CD4-positive, alpha-beta T cell treated with Interferon gamma for 1 hour (primary cell): ENCODE data around the gene SMIM5.

Source experiments
- DNase-seq: peaks from one replicate; pipeline ENCODE4 v3.0.0-alpha.2; 2020

Gene SMIM5

GRCh38 chr17:75672011-75672410, 38.8 kb downstream of the SMIM5 start:
- no peak for DNase-seq

- DNase-seq, result no peak
These were observed 40.3 kb downstream of the SMIM5 start for GRCh38 chr17:75673487-75673886.

- no peak for DNase-seq
These were observed 43.2 kb downstream of the SMIM5 start for GRCh38 chr17:75676461-75676860.

GRCh38 chr17:75679706-75680211, 46.5 kb downstream of the SMIM5 start:
- no peak for DNase-seq

GRCh38 chr17:75680431-75680830, 47.2 kb downstream of the SMIM5 start:
- no peak for DNase-seq

GRCh38 chr17:75681289-75681688, 48.1 kb downstream of the SMIM5 start:
- no peak for DNase-seq

- no peak for DNase-seq
These were observed 50.3 kb downstream of the SMIM5 start for GRCh38 chr17:75683583-75683982.

DNA sequence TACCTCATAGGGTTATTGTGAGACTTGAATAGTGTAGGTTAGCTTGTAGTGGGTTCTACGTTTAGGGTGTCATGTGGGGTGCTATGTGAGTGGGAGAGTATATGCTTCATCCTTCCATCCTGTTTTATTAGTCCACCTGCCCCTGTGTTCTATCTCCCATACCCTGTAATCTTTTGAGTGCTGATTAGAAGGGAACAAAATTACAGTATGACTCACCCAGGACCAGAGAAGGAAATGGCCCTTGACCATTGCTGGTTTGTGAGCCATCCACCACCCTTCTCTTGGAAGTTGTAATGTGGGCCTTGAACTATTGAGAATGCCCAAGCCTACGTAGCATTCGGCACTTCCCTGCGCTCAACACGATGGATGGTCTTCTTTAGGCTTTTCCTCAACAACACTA, 51.0 kb downstream of the SMIM5 start:
- DNase-seq, result no peak

DNA sequence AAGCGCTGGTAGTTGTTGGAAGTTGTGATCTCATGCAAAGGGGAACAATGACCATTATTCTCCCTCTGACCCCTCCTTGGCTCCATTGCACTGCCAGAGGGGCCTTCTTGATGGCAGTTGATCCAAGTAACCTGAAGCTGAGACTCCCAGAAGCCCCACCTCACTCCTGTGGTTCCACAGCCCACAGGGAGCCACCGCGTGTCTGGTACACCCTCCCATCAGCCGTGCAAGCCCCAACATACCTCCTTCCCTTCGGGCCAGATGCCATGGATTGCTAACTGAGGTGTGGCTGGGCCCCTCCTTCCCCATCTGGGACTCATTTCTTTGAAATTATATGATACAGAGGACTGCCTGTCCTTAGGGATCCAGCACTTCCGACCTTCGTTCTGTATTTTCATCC, 51.7 kb downstream of the SMIM5 start:
- no peak for DNase-seq

DNA sequence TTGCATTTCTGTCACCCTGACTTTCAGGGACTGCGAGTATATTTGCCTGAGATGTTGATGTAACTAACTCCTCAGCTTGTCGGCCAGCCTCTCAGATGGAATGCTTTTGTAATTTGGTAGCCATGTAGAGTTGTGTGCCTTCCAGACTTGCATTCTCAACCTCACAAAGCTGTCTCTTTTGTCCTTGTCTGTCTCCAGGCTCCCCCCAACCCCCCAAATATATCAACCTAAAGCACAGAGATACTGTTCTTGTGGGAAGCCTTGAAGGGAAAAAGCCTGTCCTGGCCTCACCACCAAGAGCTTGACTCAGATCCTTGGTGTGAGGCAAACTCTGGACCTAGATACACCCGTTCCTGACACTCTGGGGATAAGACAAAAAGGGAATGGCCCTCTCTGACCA, 52.3 kb downstream of the SMIM5 start:
- no peak for DNase-seq

GRCh38 chr17:75688209-75688825, 55.1 kb downstream of the SMIM5 start:
- DNase-seq, result no peak

DNA sequence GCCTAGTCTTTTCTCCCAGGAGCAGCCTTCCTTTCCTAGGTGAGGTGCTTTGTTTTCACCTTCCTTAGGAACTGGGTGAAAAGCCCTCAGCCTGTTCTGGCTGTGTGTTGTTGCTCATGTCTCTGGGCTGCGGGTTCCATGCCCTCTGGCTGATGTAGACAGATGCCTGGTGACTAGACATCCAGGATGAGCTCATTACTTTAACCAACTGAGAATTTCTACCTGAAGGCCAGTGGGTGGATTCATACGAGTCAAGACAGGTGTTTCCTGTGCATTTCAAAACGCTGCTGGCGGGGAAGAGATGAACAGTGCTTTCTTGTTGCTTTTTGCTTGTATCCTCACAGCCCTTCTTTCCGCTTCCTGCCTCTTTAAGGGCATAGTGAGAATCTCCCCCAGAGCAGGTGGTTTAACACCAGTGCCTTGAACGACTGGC, 56.2 kb downstream of the SMIM5 start:
- peak; percentile 49 for DNase-seq
